HUES64 (cell line): ENCODE results near the gene FKBP7.
A peak's percentile ranks its signal among the peaks of the same experiment; 100 is the strongest.
"Not testable (repeated sequence)": the region's sequence is repeated elsewhere in the genome, so short reads cannot be mapped to it uniquely, and the experiment has no call there.

ENCODE experiments used
- H3K27ac ChIP-seq: 2 replicates; pipeline ENCODE4 v1.7.0; 2013; ENCODE audit warnings: low read depth, low read length, inconsistent platforms
- H3K27me3 ChIP-seq: 2 replicates; pipeline ENCODE4 v1.6.1; 2013; ENCODE audit warnings: mild to moderate bottlenecking, low read length; ENCODE audit not compliant: insufficient read depth
- H3K36me3 ChIP-seq: 2 replicates; pipeline ENCODE4 v1.6.1; 2013; ENCODE audit warnings: mild to moderate bottlenecking, low read length; ENCODE audit not compliant: insufficient read depth
- H3K4me1 ChIP-seq: 2 replicates; pipeline ENCODE4 v1.6.1; 2013; ENCODE audit warnings: mild to moderate bottlenecking, low read length, moderate library complexity; ENCODE audit not compliant: insufficient read depth
- H3K4me3 ChIP-seq: 2 replicates; pipeline ENCODE4 v1.5.1; 2013; ENCODE audit warnings: mild to moderate bottlenecking, low read length, moderate library complexity
- H3K9ac ChIP-seq: 2 replicates; pipeline ENCODE4 v1.6.1; 2013; ENCODE audit warnings: mild to moderate bottlenecking, low read depth, low read length
- H3K9me3 ChIP-seq: 2 replicates; pipeline ENCODE4 v1.6.1; 2013; ENCODE audit warnings: low read depth, low read length; ENCODE audit not compliant: insufficient read depth
- WGBS: fragments of 150-250, 120-280 bp; methylation state at CpG from one replicate; pipeline ENCODE4 v1.1.7; 2013; ENCODE audit warnings: missing lambda C conversion rate; 5-methylcytosine and 5-hydroxymethylcytosine counted together

FKBP7 gene

GRCh38 chr2:178448968-178449661 lies 29.3 kb downstream of the FKBP7 start:
- H3K9me3 ChIP-seq: no peaks in the 10 kb centered on the region
- H3K36me3 ChIP-seq: peaks cover 56% of the 10 kb centered on the region
- no peak overlapping the region for H3K9ac ChIP-seq
- no peaks in the 10 kb centered on the region for H3K27me3 ChIP-seq
- H3K4me1 ChIP-seq: peaks cover 8% of the 10 kb centered on the region; the same call in 1 of the 2 replicates
- peak overlapping the region; percentile 70 for H3K4me3 ChIP-seq
- no peak overlapping the region for H3K27ac ChIP-seq
- 86% methylated on average over 3 of the region's 4 CpGs for WGBS

GRCh38 chr2:178441426-178441825 lies 37.0 kb downstream of the FKBP7 start:
- 96% methylated on average over 2 of the region's 2 CpGs for WGBS
- no peaks in the 10 kb centered on the region for H3K27me3 ChIP-seq
- H3K27ac ChIP-seq: no peak overlapping the region
- no peak overlapping the region for H3K9ac ChIP-seq
- H3K36me3 ChIP-seq: peaks cover 96% of the 10 kb centered on the region
- H3K4me3 ChIP-seq: no peak overlapping the region
- H3K9me3 ChIP-seq: no peaks in the 10 kb centered on the region
- H3K4me1 ChIP-seq: peaks cover 15% of the 10 kb centered on the region; the same call in 1 of the 2 replicates

- Histone ChIP-seq H3K9ac (no peak overlapping the region), H3K4me3 (no peak overlapping the region), H3K27me3 (no peaks in the 10 kb centered on the region), H3K27ac (no peak overlapping the region), H3K36me3 (peaks cover 96% of the 10 kb centered on the region), H3K9me3 (no peaks in the 10 kb centered on the region), H3K4me1 (peaks cover 15% of the 10 kb centered on the region; the same call in 1 of the 2 replicates)
- WGBS: 92% methylated on average over 2 of the region's 2 CpGs
These were observed 41.7 kb downstream of the FKBP7 start for GRCh38 chr2:178436662-178437061.

GRCh38 chr2:178429336-178429735 lies 49.1 kb downstream of the FKBP7 start:
- H3K4me1 ChIP-seq: no peaks in the 10 kb centered on the region
- H3K4me3 ChIP-seq: no peak overlapping the region
- no peaks in the 10 kb centered on the region for H3K27me3 ChIP-seq
- no peak overlapping the region for H3K27ac ChIP-seq
- peaks cover 64% of the 10 kb centered on the region for H3K36me3 ChIP-seq
- H3K9me3 ChIP-seq: no peaks in the 10 kb centered on the region
- no peak overlapping the region for H3K9ac ChIP-seq

GRCh38 chr2:178428396-178428806 lies 50.0 kb downstream of the FKBP7 start:
- Histone ChIP-seq H3K36me3 (peaks cover 55% of the 10 kb centered on the region), H3K27ac (no peak overlapping the region), H3K27me3 (no peaks in the 10 kb centered on the region), H3K9me3 (no peaks in the 10 kb centered on the region), H3K4me1 (no peaks in the 10 kb centered on the region), H3K4me3 (no peak overlapping the region), H3K9ac (no peak overlapping the region)
- WGBS: 88% methylated on average over 1 of the region's 1 CpG

GRCh38 chr2:178427458-178427857 lies 50.9 kb downstream of the FKBP7 start:
- WGBS: 83% methylated on average over 1 of the region's 2 CpGs
- no peak overlapping the region for H3K4me3 ChIP-seq
- H3K27me3 ChIP-seq: no peaks in the 10 kb centered on the region
- H3K9ac ChIP-seq: no peak overlapping the region
- H3K9me3 ChIP-seq: no peaks in the 10 kb centered on the region
- no peak overlapping the region for H3K27ac ChIP-seq
- peaks cover 46% of the 10 kb centered on the region for H3K36me3 ChIP-seq
- no peaks in the 10 kb centered on the region for H3K4me1 ChIP-seq

GRCh38 chr2:178426388-178426787 lies 52.0 kb downstream of the FKBP7 start:
- Histone ChIP-seq H3K27ac (no peak overlapping the region), H3K9me3 (no peaks in the 10 kb centered on the region), H3K4me1 (no peaks in the 10 kb centered on the region), H3K9ac (no peak overlapping the region), H3K4me3 (no peak overlapping the region), H3K27me3 (no peaks in the 10 kb centered on the region), H3K36me3 (peaks cover 35% of the 10 kb centered on the region)
- WGBS: 95% methylated on average over 3 of the region's 3 CpGs

- H3K9me3 ChIP-seq: no peaks in the 10 kb centered on the region
- H3K4me1 ChIP-seq: no peaks in the 10 kb centered on the region
- H3K27ac ChIP-seq: no peak overlapping the region
- H3K36me3 ChIP-seq: peaks cover 25% of the 10 kb centered on the region
- no peak overlapping the region for H3K9ac ChIP-seq
- WGBS: 100% methylated on average over 4 of the region's 4 CpGs
- no peaks in the 10 kb centered on the region for H3K27me3 ChIP-seq
- no peak overlapping the region for H3K4me3 ChIP-seq
These were observed 53.1 kb downstream of the FKBP7 start for GRCh38 chr2:178425255-178425827.

- H3K9me3 ChIP-seq, H3K27ac ChIP-seq, H3K4me1 ChIP-seq, H3K9ac ChIP-seq, H3K27me3 ChIP-seq, H3K4me3 ChIP-seq: not testable (repeated sequence)
- 97% methylated on average over 5 of the region's 5 CpGs for WGBS
- peaks cover 11% of the 10 kb centered on the region for H3K36me3 ChIP-seq
These were observed 54.7 kb downstream of the FKBP7 start for GRCh38 chr2:178423746-178424145.

GRCh38 chr2:178422097-178422496 lies 56.3 kb downstream of the FKBP7 start:
- Histone ChIP-seq H3K4me1 (no peaks in the 10 kb centered on the region), H3K36me3 (peaks cover 7% of the 10 kb centered on the region), H3K9me3 (no peaks in the 10 kb centered on the region), H3K27me3 (no peaks in the 10 kb centered on the region), H3K9ac (no peak overlapping the region), H3K4me3 (no peak overlapping the region), H3K27ac (no peak overlapping the region)
- WGBS: 72% methylated on average over 3 of the region's 3 CpGs

- H3K27me3 ChIP-seq: no peaks in the 10 kb centered on the region
- H3K36me3 ChIP-seq: no peaks in the 10 kb centered on the region
- H3K4me1 ChIP-seq: no peaks in the 10 kb centered on the region
- H3K27ac ChIP-seq: no peak overlapping the region
- no peak overlapping the region for H3K4me3 ChIP-seq
- WGBS: 100% methylated on average over 1 of the region's 1 CpG
- no peak overlapping the region for H3K9ac ChIP-seq
- no peaks in the 10 kb centered on the region for H3K9me3 ChIP-seq
These were observed 57.9 kb downstream of the FKBP7 start for GRCh38 chr2:178420463-178420999.
